Stimulated activated CD8-positive, alpha-beta memory T cell treated with anti-CD3 and anti-CD28 coated beads, Interleukin-4, amount 100 ng/mL, for 4 hours (primary cell): ENCODE data around the gene HECTD3.
A peak's percentile ranks its signal among the peaks of the same experiment; 100 is the strongest.
"Not testable (repeated sequence)": the region's sequence is repeated elsewhere in the genome, so short reads cannot be mapped to it uniquely, and the experiment has no call there.

Source experiments
- DNase-seq, 2 donors: peaks; one replicate each; pipeline ENCODE4 v3.0.0-alpha.2; 2020; ENCODE audit warnings: low read depth in 2 of 2, low spot score in 1 of 2

The HECTD3 gene

DNA sequence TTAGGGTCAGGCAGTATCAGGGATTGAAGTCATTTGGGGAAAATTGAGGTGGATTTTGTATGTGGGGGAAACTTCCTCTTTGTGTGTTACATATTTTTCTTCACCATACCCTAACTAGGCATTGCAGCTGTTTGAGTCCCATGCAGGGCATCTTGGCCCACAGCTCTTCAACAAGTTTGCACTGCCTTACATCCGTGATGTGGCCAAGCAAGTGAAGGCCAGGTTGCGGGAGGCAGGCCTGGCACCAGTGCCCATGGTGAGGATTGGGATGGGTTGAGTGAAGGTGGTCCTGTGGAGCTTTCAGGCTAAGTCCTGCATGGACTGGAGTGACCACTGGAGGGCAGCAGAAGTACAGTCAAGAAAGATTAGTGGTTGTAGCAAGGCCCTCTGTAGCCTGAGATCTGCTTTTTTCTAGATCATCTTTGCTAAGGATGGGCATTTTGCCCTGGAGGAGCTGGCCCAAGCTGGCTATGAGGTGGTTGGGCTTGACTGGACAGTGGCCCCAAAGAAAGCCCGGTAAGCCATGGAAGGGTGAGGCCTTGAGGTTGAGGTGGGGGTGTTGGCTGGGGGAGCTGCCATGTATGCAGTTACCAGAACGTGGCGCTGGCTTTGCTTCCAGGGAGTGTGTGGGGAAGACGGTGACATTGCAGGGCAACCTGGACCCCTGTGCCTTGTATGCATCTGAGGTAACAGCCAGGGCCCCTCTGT lies 3.4 kb upstream of the HECTD3 start:
- DNase-seq: peak; percentile 57 to 66

DNA sequence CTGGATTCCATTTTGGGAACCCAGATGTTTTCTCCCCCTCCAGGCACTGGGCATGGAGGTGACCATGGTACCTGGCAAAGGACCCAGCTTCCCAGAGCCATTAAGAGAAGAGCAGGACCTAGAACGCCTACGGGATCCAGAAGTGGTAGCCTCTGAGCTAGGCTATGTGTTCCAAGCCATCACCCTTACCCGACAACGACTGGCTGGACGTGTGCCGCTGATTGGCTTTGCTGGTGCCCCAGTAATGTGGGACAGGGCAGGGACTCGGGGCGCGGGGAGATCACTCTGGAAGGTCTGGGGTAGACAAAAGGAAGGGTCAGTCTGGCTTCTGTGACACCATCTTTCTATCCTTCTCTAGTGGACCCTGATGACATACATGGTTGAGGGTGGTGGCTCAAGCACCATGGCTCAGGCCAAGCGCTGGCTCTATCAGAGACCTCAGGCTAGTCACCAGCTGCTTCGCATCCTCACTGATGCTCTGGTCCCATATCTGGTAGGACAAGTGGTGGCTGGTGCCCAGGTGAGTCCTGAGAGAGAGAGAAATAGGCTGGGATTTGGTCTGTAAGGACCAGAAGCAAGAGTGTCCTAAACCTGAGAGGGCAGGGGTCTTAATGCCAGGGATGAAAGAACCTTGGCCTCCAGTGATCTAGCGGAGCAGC lies 2.6 kb upstream of the HECTD3 start:
- no peak for DNase-seq

DNA sequence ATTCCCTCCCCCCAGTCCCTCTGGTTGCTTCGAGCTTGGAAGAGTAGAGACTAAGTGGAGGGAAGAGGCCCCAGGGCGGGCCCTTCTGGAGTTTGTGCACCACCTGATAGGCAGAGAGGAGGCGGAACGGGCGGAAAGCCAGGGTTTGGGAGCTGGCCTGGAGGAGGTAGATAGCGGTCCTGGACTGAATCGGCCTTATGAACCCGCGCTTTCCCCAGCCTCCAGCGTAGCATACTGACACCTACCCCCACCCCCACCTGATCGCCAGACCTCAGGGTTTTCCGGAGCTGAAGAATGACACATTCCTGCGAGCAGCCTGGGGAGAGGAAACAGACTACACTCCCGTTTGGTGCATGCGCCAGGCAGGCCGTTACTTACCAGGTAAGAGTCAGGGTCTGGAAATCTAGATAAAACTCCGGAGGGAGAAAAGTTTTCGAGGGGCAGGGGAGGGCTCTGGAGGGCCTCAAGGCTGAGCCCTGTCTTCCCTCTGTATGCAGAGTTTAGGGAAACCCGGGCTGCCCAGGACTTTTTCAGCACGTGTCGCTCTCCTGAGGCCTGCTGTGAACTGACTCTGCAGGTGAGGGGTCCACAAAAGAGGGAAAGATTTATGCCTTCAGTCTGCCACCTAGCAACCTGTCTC lies 1.6 kb upstream of the HECTD3 start:
- DNase-seq: no peak

DNA sequence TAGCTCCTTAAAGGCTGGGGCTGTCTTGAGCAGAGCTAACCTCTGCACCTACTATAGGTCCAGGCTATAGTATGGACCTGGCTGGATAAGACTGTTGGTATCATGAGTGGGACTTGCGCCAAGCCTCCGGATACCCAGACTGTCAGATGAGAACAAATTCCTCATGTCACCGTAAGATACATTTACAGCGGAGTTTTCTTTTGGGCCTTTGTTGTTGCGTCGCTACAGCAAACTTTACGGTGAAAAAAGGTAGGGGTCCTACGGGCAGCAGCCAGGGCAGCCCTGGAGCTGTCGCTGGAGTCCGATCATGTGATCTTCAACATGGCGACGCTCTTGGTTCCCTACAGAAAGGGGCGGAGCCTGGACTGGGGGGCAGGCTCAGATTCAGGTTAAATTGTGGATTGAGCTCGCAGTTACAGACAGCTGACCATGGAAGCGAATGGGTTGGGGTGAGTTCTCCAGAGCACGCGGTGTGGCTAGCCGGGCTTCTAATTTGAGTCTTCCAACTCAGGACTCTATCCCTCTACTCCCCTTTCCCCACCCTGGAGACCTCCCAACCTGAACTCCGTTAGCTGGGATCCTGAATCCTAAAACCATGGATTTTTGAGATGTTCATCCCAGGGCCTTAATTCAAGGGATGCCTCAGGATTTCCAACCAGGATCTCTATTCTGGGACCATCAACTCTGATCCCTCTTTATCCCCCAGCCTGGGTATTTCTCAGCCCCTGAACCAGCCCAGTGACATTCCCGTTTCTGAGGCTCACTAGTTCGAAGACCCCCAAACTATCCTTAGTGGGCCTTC lies 914 bp upstream of the HECTD3 start, which contains the start of gene UROD:
TSS of gene UROD (plus strand) at position 418 of the 802 bp plus-strand sequence. CDS start at position 430, 12 bp downstream.
- peak; percentile 75 to 77 for DNase-seq

DNA sequence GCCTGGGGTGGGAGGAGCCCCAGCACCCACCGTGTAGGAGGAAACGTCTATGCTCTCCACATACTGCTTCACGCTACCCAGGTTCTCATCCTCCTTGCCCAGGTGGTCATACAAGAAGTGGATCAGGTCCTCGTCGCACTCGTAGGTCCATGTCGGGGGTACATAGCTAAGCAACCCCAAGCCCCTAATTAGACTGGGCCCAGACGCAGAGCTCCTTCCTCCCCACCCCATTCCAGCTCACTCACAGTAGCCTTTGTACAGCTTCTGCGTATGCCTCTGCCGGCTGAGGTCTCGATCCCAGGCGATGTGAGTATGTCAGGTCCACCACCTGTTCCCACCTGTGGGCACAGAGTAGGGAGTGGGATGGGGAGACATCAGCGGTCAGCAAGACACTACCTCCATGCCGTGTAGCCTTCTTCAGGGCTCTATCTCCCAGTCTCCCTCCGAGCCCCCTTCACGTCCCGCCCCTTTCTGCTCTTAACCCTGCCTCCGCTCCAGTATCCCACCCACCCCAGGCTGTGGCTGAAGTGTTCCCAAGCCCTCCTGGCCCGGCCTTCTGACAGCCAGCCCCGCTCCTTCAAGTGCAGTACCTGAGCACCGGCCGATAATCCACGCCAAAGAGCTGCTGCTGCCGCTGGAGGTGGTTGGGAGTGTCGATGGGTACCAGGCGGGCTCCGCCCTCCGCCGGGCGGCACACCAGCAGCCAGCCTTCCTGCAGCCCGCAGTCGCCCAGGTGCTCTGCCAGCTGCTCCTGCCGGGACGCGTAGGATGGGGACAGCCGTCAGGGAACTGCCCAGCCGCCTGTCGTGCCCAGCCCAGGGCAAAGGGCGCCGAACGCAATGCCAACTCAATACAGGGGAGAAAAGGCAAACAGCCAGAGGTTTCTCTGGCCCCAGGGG lies 919 bp downstream of the HECTD3 start:
- no peak for DNase-seq

DNA sequence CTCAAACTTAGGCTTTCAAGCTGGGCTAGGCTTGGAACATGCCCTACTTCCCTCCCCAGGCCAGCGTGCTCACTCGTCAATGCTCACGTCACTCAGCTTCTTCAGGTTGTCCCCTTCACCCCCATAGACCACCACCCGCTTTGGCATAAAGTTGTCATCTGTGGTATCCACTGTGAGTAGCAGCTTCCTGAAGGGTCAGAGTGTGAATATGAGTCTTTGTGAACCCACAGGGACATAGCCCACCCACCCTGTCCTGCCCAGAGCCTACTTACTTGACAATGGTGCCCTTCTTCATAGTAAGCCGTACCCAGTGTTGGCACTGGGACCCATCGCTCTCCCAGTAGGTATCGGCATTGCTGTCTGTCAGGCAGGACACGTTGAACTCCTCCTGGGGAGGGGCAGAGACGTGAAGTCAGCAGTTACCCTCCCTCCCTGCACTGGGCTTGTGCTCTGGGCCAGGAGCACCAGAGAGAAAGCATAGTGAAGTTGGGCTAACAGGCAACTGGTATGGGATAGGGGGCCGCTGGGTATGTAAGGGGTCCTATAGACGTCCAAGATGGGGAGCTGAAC lies 1.7 kb downstream of the HECTD3 start:
- DNase-seq: no peak

DNA sequence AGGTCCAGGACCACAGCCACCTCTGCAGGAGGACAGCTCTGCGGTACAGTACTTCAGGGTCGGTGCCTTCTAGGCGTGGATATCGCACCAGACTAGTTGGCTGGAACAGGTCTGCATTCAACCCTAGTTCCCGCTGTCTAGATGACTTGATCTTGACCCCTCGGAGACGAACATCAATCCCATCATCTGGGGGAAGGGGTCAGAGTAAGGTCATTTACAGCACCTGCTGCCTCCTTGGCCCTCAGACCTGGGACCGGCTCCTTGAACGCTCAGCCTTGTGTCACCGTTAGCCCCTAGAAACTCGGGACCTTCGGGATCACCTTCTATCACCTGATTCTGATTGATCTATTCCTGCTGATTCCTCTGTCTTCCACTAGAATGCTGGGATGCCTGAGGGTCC lies 2.6 kb downstream of the HECTD3 start:
- no peak for DNase-seq

DNA sequence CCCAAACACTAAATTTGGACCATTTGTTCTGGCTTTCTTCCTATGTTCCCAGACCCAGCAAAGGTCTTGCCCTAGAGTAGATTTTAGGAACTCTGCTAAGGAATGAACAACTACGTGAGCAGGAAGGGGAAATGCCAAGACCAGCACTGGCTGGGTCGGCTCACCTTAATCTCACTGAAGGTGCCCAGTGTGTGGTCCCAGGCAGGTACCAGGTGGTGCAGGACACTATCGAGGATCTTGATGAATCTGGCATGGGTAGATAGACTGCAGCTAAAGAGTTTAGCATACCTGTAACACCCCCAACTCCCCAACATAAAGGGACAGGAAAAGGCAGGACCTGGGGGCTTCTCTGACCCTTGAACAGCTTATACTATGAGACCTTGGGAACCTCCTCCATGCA lies 3.0 kb downstream of the HECTD3 start:
- no peak for DNase-seq

DNA sequence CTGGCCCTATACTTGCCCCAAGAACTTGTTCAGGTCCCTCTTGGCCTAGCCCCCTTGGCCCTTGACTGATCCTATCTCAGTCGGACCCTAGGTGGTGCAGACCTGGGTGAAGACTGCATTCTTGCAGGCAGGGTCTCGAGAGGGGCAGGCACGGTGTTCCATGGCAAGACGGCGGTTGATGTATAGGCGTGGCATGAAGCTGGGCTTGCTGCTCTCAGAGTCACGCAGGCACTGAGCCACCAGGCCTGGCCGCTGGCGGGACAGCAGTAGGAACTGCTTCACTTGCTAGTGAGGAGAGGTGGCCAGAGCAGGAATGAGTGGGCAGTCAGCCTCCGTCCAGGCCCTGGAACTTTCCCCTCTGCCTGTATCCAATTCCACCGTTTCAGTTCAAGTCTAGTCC lies 3.8 kb downstream of the HECTD3 start:
- DNase-seq: no peak

DNA sequence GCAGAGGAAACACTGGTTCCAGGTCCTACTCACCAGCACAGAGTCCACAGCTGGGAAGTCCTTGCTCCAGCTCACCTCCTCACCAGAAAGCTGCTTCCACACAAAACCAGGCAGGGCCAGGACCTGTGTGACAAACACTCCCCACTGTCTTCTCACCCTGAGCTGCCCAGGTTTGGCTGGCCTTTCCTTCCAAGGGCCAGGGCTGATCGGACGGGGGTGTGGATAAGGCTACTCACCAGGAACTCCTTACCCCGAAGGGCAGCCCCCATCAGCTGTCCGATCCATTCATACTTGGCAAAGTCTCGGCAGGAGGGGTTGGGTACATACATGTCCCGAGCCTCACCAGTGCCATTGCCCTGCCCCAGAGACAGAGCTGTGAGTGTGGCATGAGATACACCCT lies 5.4 kb downstream of the HECTD3 start:
- no peak for DNase-seq

DNA sequence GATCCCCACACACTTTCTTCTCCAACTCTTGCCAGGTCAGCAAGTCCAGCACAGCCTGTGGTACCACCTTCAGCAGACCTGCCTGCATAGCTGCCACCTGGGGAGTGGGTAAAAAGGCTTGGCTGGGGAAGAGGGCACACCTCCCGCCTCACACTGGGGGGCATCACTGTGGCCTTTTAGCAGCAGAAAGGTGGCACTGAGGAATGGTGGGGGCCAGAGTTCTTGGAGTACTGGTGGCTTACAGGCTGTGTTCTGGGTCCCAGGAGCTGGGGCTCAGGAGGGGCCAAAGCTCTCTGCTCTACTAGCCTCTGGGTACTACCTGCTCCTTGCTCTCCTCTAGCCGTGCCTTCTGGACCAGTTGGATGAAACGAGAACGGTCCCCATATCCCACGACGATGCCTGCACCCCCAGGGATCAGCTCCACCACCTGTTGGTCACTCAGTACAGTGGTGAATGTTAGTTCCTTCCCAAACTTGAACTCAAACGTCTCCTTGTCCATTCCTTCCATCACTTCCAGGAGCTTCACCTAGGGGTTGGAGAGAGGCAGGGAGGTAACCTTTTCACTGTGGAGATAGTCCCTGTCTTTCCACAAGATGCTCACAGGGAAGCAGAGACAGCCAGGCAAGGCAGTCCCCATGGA lies 6.7 kb downstream of the HECTD3 start:
- DNase-seq: no peak

DNA sequence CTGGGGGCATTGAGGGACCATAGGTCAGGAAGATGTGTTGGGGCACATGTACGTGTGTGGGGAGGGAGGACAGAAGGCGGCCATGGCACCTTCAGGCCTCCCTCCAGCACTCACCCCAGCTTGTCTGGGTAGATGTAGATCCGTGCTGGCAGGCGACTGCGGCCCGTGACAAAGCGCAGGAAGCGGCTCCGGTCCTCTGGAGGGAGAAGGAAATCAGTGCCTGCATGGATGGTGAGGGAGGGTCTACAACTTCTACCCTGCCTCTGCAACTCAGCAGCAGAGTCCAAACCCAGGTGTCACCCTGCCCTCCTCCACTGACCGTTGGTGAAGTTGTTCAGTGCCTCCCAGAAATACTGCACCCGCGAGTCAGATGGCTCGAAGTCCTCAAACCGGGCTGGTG lies 7.4 kb downstream of the HECTD3 start:
- no peak for DNase-seq

DNA sequence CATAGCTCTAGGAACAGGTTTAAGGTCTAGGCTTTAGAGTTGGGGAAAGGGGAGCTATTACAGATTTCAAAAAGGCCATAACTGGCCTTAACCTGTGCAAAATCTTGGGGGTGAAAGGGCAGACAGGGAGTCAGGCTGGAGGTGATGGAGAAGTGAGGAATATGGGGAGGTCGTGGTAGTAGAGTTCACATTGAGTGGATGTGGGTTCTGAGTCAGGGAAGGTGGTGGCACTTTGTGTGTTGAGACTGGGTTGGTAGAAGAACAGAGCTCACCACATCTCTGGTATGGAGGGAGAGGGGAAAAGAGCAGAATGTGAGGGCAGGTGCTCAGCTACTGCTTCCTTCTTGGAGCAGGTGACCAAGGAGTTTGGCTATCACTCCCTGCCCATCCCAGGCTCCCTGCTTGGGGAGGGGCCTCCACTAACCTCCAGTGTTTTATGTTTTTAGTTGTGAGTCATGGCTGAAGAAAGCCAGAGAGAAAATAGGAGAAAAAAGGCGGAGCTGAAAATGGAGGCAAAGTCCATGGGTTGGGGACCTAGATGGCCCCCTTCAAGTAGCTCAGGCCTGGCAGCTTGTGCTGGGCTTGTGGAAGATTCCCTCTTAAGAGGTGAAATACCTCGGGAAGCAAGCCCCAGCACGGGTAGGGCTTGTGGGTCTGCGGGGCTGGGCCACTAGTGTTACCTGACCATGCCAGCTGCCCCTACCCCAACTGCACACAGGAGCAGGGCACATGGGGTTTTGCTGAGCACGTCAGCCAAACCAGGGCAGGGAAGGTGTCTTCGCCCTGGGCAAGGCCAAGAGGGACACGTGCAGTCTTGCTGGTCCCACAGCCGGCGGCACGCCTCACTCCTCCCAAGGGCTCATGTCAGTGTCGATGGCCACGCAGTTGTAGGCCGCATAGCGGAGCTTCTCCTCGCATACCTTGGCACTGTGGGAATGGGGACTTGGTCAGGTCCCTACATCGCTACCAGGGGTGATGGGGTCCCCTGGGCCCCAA lies 8.2 kb downstream of the HECTD3 start:
- no peak for DNase-seq

DNA sequence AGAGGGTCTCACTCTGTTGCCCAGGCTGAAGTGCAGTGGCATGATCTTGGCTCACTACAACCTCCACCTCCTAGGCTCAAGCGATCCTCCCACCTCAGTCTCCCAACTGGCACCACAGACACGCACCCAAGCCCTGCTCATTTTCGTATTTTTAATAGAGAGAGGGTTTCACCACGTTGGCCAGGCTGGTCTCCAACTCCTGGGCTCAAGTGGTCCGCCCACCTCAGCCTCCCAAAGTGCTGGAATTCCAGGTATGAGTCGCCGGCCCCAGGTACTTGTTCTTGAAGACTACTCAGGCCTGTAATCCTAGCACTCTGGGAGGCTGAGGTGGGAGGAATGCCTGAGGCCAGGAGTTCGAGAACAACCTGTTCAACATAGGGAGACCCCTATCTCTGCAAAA lies 9.5 kb downstream of the HECTD3 start:
- DNase-seq: not testable (repeated sequence)

DNA sequence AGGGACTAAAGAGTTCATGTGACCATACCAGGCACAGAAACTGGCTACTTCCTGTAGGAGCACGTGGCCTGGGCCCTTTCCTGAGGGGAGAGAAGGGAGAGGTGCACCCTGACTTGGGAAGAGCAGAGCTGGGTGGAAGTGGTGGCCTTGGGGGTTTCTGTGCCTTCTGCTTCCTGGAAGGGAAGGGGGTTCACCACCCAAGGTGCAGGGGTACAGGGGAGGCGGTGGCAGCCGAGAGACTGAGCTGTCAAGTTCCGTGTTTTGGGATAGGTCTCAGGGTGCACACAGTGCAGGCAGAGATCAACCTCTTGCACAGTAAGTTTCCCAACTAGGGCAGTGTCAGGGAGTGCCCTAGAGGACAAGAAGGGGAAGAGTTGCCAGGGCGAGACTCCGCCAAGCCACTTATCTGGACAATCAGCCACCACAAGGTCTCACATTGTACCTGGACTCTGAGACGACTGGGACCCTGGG lies 10.1 kb downstream of the HECTD3 start:
- no peak for DNase-seq

DNA sequence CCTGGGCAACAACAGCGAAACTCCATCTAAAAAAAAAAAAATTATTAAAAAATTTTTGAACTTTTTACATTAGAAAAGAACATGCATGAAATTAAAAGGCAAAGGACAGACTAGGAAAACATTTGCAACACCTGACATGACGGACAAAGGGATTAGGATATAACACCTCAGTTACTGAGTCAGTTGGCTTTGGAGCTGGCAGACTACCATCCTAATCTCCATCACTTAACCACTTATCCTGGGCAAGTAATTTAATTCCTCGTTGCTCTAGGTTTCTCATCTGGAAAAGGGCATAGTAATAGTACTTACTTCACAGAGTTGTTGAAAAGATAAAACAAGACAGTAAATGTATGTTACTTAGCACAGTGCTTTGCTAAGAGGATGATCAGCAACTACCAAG lies 11.9 kb downstream of the HECTD3 start:
- no peak for DNase-seq

DNA sequence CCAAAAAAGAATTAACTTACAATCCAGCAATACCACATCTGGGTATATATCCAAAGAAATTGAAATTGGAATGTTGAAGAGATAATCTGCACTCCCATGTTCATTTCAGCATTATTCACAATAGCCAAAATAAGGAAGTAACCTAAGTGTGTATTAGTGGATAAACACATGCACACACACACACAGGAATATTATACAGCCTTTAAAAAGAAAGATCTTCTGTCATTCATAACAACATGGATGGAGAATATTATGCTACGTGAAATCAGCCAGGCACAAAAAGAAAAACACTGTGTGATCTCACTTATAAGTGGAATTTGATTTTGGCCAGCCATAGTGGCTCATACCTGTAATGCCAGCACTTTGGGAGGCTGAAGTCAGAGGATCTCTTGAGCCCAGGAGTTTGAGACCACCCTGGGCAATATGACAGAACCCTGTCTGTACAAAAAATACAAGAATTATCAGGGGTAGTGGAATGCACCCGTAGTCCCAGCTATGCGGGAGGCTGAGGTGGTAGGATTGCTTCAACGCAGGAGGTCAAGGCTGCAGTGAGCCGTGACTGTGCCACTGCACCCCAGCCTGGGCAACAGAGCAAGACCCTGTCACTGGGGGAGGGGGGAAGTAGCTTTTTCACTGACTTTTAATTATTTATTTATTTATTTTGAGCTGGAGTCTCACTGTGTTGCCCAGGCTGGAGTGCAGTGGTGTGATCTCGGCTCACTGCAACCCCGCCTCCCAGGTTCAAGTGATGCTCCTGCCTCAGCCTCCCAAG lies 15.5 kb downstream of the HECTD3 start:
- no peak for DNase-seq
